Measurements from ENCODE around the gene GARIN3.
"Not testable (repeated sequence)": the region's sequence is repeated elsewhere in the genome, so short reads cannot be mapped to it uniquely, and the experiment has no call there.

GARIN3 gene

GRCh38 chr5:157166214-157167213 lies at the start of gene GARIN3:
TSS of gene GARIN3 (minus strand) at chr5:157166264. CDS start at chr5:157166168, 96 bp downstream.
- no peak within 1 kb of the TSS for H3K4me3 ChIP-seq (ENCODE audit: low read depth, low read length)
- TF ChIP-seq CTCF (IDR thresholded peaks at IDR 0.05; ENCODE audit: low read depth, low read length) = no peak

- no peak for TF ChIP-seq CTCF (IDR thresholded peaks at IDR 0.05; ENCODE audit: low read depth, low read length)
- H3K4me3 ChIP-seq (ENCODE audit: low read depth, low read length) = no peak overlapping the region
Observed at GRCh38 chr5:157215514-157216167, 49.6 kb upstream of the GARIN3 start.

- no peak for TF ChIP-seq CTCF (IDR thresholded peaks at IDR 0.05; ENCODE audit: low read depth, low read length)
- H3K4me3 ChIP-seq (ENCODE audit: low read depth, low read length) = no peak overlapping the region
Observed at GRCh38 chr5:157214861-157215513, 48.9 kb upstream of the GARIN3 start.

- no peak for TF ChIP-seq CTCF (IDR thresholded peaks at IDR 0.05; ENCODE audit: low read depth, low read length)
- H3K4me3 ChIP-seq (ENCODE audit: low read depth, low read length) = no peak overlapping the region
Observed at GRCh38 chr5:157214415-157214814, 48.4 kb upstream of the GARIN3 start.

GRCh38 chr5:157213527-157214243 lies 47.6 kb upstream of the GARIN3 start:
- TF ChIP-seq CTCF (IDR thresholded peaks at IDR 0.05; ENCODE audit: low read depth, low read length) = no peak
- no peak overlapping the region for H3K4me3 ChIP-seq (ENCODE audit: low read depth, low read length)

GRCh38 chr5:157212307-157212706 lies 46.2 kb upstream of the GARIN3 start:
- H3K4me3 ChIP-seq (ENCODE audit: low read depth, low read length) = no peak overlapping the region
- TF ChIP-seq CTCF (IDR thresholded peaks at IDR 0.05; ENCODE audit: low read depth, low read length) = no peak

- not testable (repeated sequence) for H3K4me3 ChIP-seq (ENCODE audit: low read depth, low read length)
Observed at GRCh38 chr5:157210652-157211051, 44.6 kb upstream of the GARIN3 start.

Data from WI38 (cell line).